Nephron (organoid): Measurements from ENCODE around the gene GLT1D1.

ENCODE experiments used
- H3K27ac Mint-ChIP-seq, 3 experiments: 2 replicates each; pipeline ENCODE4 v1.8.0; 2020; ENCODE audit warnings: mixed read lengths in 3 of 3, mild to moderate bottlenecking in 2 of 3, moderate library complexity in 1 of 3
- H3K27me3 Mint-ChIP-seq: 2 replicates; pipeline ENCODE4 v1.8.0; 2021; ENCODE audit warnings: low read depth, mild to moderate bottlenecking, moderate library complexity, mixed read lengths
- H3K36me3 Mint-ChIP-seq: 2 replicates; pipeline ENCODE4 v1.8.0; 2020; ENCODE audit warnings: low read depth, mixed read lengths
- H3K4me1 Mint-ChIP-seq: 2 replicates; pipeline ENCODE4 v1.8.0; 2020; ENCODE audit warnings: mixed read lengths
- H3K4me3 Mint-ChIP-seq, 3 experiments: 2 replicates each; pipeline ENCODE4 v1.8.0; 2020; ENCODE audit warnings: mild to moderate bottlenecking in 3 of 3, mixed read lengths in 3 of 3, moderate library complexity in 2 of 3
- H3K9me3 Mint-ChIP-seq: 2 replicates; pipeline ENCODE4 v1.8.0; 2020; ENCODE audit warnings: mixed read lengths
- TF ChIP-seq, protein P1 (sequence below), 3 experiments: fragments of 200-600 bp; sonication (generic); IDR thresholded peaks; one replicate each; pipeline ENCODE4 v1.5.0; 2021; ENCODE audit warnings: antibody characterized with exemption in 3 of 3; ENCODE audit not compliant: unreplicated experiment in 3 of 3

GLT1D1 gene

DNA sequence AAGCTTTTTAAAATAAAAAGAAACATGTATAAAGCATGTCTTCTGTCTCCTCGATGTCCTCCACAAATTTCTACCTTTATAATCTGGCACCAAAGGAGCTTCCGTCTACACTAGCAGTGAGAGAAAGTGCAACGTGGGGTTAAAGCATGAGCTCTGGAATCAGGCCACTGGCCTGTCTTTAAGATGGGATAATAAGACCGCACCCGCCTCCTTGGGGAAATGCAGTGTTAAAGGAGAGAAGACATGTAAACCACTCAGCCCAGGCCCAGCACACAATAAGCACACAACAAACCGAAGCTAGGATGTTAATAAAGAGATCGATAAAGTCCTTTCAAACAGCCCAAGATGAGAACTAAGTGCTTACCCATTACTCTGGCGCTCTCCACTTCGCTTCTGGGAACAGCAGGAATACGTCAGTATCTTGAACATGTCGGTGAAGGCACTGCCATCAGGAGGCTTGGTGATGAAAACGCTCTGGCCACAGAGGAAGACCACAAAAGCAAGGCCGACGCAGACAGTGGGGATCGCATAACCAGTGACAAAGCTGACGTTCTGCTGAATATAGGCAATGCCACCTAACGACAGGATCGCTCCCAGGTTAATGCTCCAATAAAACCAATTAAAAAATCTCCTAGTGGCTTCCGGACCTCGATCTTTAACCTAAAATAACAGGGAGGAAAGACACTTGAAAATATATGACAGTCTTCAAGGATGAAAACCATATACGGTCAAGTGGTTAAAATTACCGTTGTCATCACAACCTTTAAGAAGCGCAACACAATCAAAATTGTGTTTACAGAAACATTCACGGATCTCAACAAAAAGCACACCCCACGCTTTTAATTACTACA, 38.6 kb upstream of the GLT1D1 start:
- Mint-ChIP-seq H3K36me3 (peaks cover 42% of the 10 kb centered on the region), H3K27me3 (peaks cover 4% of the 10 kb centered on the region), H3K27ac (no peak overlapping the region), H3K4me3 (no peak overlapping the region), H3K9me3 (no peaks in the 10 kb centered on the region), H3K4me1 (peaks cover 50% of the 10 kb centered on the region)
- TF ChIP-seq, protein P1, sequence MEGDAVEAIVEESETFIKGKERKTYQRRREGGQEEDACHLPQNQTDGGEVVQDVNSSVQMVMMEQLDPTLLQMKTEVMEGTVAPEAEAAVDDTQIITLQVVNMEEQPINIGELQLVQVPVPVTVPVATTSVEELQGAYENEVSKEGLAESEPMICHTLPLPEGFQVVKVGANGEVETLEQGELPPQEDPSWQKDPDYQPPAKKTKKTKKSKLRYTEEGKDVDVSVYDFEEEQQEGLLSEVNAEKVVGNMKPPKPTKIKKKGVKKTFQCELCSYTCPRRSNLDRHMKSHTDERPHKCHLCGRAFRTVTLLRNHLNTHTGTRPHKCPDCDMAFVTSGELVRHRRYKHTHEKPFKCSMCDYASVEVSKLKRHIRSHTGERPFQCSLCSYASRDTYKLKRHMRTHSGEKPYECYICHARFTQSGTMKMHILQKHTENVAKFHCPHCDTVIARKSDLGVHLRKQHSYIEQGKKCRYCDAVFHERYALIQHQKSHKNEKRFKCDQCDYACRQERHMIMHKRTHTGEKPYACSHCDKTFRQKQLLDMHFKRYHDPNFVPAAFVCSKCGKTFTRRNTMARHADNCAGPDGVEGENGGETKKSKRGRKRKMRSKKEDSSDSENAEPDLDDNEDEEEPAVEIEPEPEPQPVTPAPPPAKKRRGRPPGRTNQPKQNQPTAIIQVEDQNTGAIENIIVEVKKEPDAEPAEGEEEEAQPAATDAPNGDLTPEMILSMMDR (IDR thresholded peaks at IDR 0.05; ENCODE audit: unreplicated experiment in 3 of 3) = no peak

DNA sequence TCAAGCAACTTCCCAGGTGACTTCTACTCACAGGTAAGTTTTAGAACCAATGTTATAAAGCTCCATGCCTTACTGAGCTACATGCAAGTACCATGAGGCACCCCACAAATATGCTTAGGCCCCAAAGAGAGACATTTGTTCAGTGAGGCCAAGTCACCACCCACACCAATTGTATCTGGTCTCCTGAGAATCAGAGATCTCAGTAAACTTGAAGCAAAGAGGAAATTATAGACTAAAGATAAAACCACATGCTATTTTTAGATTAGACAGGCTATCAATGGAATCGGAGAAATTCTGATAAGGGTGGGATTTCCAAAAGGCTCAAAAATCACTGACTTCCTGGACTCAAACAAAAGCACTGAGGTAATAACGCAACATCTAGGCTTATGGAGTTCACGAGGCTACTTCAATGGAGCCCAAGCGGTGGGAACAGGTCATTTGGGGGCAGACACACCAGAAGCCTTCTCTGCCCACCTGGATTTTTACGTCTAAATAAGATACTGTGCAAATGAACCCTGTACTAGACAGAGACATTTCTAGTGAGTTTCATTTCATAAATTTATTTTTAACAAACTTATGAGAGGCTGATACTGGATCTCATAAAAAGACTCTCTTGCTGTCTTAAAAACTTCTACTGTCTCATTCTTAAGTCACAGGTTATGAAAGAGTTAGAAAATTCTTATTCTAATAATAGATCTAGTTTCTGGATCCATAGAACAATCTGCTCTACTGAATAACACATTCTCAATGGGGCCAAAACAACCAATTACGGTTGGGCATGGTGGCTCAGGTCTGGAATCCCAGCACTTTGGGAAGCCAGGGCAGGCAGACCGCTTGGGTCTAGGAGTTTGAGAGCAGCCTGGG, 37.3 kb upstream of the GLT1D1 start:
- peaks cover 45% of the 10 kb centered on the region for H3K4me1 Mint-ChIP-seq
- no peaks in the 10 kb centered on the region for H3K27me3 Mint-ChIP-seq
- H3K4me3 Mint-ChIP-seq = no peak overlapping the region
- TF ChIP-seq, protein P1 (IDR thresholded peaks at IDR 0.05; ENCODE audit: unreplicated experiment in 3 of 3) = no peak
- H3K27ac Mint-ChIP-seq = no peak overlapping the region
- H3K36me3 Mint-ChIP-seq = peaks cover 41% of the 10 kb centered on the region
- no peaks in the 10 kb centered on the region for H3K9me3 Mint-ChIP-seq

DNA sequence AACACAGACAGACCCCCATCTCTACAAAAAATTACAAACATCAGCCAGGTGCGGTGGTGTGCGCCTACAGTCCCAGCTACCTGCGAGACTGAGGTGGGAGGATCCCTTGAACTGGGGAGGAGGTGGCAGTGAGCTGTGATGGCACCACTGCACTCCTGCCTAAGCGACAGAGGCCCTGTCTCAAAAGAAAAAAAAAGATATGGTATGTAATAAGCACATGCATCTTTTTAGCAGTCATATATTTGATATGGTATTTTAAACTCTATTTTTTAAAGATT, 36.7 kb upstream of the GLT1D1 start:
- H3K27ac Mint-ChIP-seq = no peak overlapping the region
- H3K4me3 Mint-ChIP-seq = no peak overlapping the region
- H3K9me3 Mint-ChIP-seq = no peaks in the 10 kb centered on the region
- H3K27me3 Mint-ChIP-seq = no peaks in the 10 kb centered on the region
- TF ChIP-seq, protein P1 (IDR thresholded peaks at IDR 0.05; ENCODE audit: unreplicated experiment in 3 of 3) = no peak
- peaks cover 45% of the 10 kb centered on the region for H3K4me1 Mint-ChIP-seq
- peaks cover 44% of the 10 kb centered on the region for H3K36me3 Mint-ChIP-seq

DNA sequence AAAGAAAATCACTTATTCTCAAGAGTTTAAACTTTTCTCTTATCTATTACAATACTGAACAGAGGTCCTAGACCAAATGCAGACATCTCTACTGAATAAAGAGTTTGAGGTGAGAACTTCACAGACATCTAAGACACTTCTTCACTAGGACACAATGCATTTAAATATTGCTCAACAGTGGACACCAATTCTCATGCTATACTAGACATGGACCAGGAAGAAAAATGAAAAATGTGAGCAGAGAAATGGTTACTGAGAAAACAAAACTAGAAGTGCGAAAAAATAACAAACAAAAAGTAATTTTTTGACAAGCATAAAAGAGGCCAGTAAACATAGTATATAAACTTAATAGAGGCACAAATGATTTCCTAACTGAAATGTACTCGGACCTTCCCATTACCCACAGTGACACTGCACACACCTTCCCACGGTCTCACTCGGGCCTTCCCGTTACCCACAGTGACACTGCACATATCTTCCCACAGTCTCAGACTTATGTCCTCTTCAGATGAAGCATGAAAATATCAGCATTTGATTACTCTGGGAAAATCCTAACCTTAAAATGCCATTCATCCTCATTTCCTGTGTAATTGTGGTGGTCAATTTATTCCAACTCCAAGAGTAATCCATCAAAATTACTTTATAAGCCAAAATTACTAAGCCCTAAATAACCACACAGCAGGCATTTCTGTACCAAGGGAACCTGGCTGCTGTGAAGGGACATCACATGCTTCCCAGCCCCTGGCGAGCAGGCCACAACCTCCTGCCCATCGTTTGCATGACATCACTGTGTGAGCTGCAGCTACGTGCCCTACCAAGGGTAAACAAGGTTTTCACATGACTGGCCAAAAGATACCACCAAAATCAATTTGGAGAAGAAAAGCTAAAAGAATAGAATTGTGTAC, 35.9 kb upstream of the GLT1D1 start:
- peaks cover 46% of the 10 kb centered on the region for H3K4me1 Mint-ChIP-seq
- H3K27me3 Mint-ChIP-seq = no peaks in the 10 kb centered on the region
- H3K27ac Mint-ChIP-seq = peak overlapping the region in 2 of 3 experiments; percentile 0 to 2
- no peaks in the 10 kb centered on the region for H3K9me3 Mint-ChIP-seq
- peaks cover 44% of the 10 kb centered on the region for H3K36me3 Mint-ChIP-seq
- TF ChIP-seq, protein P1 (IDR thresholded peaks at IDR 0.05; ENCODE audit: unreplicated experiment in 3 of 3) = no peak
- H3K4me3 Mint-ChIP-seq = no peak overlapping the region

DNA sequence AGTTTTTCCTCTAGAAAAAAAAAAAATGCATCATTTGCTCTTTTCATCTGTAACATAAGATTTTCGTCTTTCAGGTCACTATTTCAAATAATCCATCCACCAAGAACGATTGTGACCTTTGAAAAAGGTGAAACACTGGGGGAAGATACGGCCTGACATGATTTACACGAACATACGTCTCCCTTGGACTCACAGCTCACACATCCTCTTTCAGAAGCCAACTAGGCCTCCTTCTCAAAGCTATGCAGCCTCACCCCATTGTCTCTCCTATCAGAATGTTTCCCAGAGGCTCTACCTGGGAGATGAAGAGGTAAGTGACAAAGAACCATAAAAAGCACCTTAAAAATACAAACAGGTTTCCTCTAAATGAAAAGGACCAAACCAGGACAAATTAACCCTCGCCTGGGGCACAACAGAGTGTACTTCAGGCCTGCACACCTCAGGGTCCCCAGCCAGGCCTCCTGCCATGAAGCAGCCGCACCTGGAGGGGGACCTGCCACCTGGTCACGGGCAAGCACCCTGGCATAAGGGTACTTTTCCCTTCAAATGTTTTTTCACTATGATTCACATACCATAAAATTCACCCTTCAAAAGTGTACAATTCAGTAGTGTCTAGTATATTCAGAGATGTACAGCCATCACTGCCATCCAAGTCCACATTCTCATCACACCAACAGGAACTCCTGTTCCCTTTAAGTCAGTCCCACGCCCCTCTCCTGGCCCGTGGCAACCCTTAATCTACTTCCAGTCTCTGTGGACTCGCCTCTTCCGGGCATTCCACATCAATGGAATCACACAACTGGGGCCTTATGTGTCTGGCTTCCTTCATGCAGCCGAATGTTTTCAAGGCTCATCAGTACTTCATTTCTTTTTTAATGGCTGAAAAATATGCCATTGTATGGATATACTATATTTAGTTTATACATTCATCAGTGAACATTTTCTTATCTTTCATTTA, 34.9 kb upstream of the GLT1D1 start:
- H3K4me1 Mint-ChIP-seq = peaks cover 46% of the 10 kb centered on the region
- peaks cover 36% of the 10 kb centered on the region for H3K36me3 Mint-ChIP-seq
- no peaks in the 10 kb centered on the region for H3K9me3 Mint-ChIP-seq
- H3K27me3 Mint-ChIP-seq = no peaks in the 10 kb centered on the region
- H3K4me3 Mint-ChIP-seq = no peak overlapping the region
- peak overlapping the region in 2 of 3 experiments; percentile 2 to 70 for H3K27ac Mint-ChIP-seq
- TF ChIP-seq, protein P1 (IDR thresholded peaks at IDR 0.05; ENCODE audit: unreplicated experiment in 3 of 3) = no peak
